Fibroblast of peridontal ligament (primary cell): ENCODE results near the gene WNT2B.

Source experiments
- DNase-seq: peaks from one replicate; pipeline ENCODE4 v3.0.0-alpha.2; 2010; ENCODE audit errors: extremely low read depth

WNT2B gene

GRCh38 chr1:112527266-112528010 lies 18.7 kb downstream of the WNT2B start:
- DNase-seq: peak; percentile 33

DNA sequence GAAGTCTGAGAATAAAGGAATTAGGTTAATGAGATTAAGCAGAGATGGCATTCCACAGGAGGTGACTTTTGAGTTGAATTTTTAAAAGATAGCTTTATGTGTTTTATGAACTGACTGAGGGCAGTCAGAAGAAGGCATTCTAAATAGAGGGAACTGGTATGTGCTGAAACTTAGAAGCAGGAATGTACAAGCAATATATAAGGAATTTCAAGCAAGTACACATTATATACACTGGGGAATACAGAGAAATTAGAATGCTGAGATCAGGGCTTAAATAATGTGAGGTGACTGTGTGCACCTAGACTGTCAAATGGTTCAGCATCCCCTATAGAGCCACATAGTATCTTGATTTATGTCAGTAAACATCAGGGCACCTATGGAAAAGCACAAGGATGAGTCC lies 19.3 kb downstream of the WNT2B start:
- no peak for DNase-seq

DNA sequence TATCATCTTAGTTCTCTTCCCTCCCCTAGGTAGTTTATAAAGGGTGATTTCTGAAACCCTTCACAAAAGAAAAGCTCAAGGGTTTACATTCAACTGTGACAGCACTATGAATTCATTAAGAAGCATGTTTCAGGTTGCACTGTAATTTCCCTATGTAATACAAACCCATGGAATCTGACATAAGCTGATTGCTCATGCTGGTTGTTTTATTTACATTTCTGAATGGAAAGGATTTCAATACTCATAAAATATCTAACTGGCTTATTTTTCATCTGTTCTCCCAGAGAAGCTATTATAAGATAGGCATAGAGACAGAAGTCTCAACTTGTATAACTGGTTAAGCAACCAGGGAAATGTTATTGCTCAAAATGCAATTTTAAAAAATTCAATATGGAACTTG lies 20.5 kb downstream of the WNT2B start:
- peak; percentile 85 for DNase-seq

GRCh38 chr1:112530832-112531231 lies 22.1 kb downstream of the WNT2B start:
- no peak for DNase-seq

DNA sequence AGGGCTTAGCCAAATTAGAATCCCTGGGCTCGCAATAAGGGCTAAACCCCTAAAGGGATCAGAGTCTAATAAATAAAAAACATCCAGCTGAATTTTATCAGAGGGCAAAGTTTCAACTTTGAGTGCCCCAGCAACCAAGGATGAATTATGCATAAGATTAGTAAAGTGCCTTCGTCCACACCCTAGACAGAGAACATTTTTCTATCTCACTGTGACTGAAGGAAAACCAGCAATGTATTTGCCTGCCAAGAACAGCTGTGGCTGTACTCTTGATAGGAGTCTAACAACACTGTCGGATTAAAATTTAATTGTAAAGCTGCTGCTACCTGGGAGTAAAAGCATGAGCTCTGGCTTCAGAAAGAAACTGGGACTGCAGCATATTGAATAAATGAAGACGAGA lies 23.3 kb downstream of the WNT2B start:
- DNase-seq: no peak

DNA sequence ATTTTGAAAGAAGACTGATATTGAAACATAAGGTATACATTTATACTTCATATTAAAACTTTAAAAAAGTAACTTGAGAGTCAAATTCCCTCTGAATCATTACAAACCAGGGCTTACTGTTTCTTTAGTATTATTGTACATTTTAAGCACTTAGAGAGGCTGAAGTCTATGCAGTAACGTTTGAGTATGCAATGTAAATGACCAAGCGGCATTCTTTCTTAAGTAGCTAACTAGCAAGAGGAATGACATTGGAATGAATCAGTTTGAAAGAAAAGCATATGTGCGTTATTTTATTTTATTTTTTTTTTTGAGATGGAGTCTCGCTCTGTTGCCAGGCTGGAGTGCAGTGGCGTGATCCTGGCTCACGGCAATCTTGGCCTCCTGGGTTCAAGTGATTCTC lies 24.3 kb downstream of the WNT2B start:
- peak; percentile 92 for DNase-seq

- peak; percentile 42 for DNase-seq
Measured at GRCh38 chr1:112536561-112536960, 27.8 kb downstream of the WNT2B start.

DNA sequence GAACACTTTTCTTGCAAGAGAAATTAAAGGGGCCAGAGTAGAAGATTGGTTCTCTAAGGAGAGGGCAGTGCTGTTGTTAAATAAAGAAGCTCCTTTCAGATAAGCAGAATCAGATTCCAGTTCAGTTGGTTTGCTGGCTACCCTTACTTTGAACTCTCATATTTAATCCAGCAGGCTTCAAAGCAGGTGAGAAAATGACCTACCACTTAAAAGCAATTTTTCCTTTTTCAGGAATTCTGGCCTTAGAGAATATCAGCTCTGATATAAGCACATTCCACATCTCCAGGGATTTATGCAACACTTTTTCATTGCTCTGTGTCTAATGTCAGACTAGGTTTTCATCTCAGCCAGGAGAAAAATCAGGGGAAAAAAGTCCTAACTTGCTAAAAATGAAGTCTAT lies 28.7 kb downstream of the WNT2B start:
- no peak for DNase-seq

DNA sequence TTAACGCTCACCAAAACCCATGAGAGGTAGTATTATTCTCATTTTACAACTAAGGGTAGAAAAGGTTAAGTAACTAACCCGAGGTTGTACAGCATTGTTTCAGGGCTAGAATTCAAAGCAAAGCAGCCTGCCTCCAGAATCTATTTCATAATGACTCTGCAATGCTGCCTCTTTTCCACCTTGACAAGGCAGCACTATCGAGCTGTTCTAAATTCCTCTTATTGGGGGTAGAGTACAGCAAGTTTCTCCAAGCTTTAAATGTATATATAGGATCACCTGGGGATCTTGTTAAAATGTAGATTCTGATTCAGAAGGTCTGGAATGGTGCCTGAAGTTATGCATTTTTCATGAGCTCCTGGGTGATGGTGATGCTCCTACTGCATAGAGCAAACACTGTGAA lies 30.1 kb downstream of the WNT2B start:
- no peak for DNase-seq

DNA sequence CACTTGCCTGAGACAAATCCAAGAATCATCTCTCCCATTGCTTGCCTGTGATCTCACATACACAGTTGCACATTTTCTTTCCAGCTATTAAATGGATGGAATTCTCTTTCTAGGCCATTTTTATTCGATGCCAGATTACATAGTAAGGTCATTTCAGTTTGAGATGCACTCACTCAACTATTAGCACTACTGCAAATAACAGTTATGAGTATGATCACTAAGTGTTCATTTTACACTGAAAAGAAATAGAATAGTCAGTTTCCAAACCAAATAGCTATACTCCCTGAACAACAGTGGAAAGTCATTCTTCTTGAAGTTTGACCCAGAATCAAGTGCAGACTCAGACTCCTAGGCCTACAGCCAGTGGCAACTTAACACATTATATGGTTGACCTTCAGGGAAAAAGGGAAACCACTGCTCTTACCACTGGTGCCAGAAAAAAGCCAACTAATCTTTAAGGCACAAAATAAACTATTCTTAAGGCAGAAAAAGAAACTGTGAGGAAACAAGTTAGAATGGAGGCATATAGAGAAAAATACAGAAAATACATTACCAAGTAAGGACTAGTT lies 31.5 kb downstream of the WNT2B start:
- peak; percentile 93 for DNase-seq

GRCh38 chr1:112541299-112541698 lies 32.5 kb downstream of the WNT2B start:
- DNase-seq: no peak

GRCh38 chr1:112542206-112542973 lies 33.6 kb downstream of the WNT2B start:
- no peak for DNase-seq

GRCh38 chr1:112544011-112544688 lies 35.4 kb downstream of the WNT2B start:
- DNase-seq: peak; percentile 92

- peak; percentile 53 for DNase-seq
Measured at GRCh38 chr1:112544751-112545150, 36.0 kb downstream of the WNT2B start.

DNA sequence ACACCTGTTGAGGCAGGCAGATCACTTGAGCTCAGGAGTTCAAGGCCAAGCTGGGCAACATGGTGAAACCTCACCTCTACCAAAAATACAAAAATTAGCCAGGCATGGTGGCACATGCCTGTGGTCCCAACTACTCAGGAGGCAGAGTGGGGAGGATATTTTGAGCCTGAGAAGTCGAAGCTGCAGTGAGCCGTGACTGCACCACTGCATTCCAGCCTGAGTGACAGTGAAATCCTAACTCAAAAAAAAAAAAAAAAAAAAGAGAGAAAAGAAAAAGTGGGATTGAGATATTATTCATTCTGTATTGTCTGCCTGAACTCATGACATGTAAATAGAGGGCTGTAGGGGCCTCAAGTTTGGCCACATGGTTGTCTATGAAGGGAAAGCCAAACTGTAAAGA lies 37.3 kb downstream of the WNT2B start:
- DNase-seq: no peak

DNA sequence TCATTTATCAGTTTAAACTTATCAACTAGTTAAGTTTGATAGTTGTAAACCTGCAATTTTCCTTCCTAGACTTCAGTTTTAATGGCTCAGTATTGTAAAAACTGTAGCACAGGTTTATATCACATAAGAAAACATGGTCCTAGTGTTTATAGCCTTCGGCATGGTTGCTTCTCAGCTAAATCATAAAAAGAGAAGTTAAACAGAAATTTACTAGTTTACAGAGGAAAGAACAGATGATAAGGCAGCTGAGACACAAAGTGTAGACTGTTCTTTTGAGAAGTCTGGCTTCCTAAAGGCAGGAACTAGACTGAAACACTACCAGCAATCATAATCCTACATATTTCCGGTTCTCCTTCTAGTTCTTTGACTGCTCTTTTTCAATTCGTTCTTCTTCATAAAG lies 39.8 kb downstream of the WNT2B start:
- DNase-seq: no peak

GRCh38 chr1:112549590-112549989 lies 40.8 kb downstream of the WNT2B start:
- DNase-seq: no peak

DNA sequence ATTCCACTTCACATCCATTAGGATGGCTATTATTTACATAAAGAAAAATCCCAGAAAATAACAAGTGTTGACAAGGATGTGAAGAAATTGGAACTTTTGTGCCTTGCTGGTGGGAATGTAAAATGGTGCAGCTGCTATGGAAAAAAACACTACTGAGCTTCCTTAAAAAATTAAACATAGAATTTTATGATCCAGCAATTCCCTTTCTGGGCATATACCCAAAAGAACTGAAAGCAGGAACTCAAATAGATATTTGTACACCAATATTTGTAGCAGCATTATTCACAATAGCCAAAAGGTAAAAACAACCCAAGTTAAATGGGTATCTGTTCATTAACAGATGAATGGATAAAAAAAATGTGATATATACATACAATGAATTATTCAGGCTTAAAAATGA lies 45.6 kb downstream of the WNT2B start:
- DNase-seq: no peak

DNA sequence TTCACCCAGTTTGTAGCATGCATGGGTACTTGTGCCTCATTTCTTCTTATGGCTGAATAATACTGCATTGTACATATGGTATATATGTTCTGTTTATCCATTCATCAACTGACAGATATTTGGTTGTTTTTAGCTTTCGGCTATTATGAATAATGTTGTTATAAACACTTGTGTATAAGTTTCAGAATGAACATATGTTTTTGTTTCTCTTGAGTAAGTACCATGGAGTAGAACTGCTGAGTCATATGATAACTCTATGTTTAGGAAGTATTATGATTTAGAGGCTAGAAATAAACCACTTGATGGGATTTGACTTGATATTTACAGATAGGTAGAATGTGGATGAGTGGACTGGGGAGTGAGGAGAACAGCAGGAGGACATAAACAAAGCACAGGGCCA lies 48.6 kb downstream of the WNT2B start:
- DNase-seq: peak; percentile 70

DNA sequence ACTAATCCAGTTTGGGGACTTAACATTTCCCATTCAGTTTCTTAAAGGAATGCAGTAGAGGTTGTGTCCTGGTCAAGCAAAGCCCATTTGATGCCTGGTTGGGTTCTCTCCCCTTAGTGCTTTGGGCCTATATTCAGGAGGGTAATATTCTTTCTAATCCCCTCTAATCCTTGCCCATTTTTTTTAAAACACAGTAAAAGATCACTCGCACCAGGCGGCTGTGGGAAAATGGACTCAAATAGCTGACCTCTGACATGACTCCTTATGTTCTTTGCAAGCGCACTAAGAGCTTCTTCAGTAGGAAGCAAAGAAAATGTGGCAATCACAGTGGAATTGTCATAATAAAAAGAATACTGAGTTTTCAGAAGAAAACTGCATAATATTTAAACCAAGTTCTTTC lies 49.9 kb downstream of the WNT2B start:
- no peak for DNase-seq

- no peak for DNase-seq
Measured at GRCh38 chr1:112563341-112563740, 54.6 kb downstream of the WNT2B start.

- no peak for DNase-seq
Measured at GRCh38 chr1:112564081-112564480, 55.3 kb downstream of the WNT2B start.
